ENCODE measurements around the gene SPEG.

- TF ChIP-seq CTCF (IDR thresholded peaks at IDR 0.05; ENCODE audit: low read depth, low read length, poor library complexity, severe bottlenecking) (no peak), EZH2phosphoT487 (IDR thresholded peaks at IDR 0.05; ENCODE audit: borderline replicate concordance, low read length) (no peak)
Measured at GRCh38 chr2:219489315-219489714, 54.7 kb downstream of the SPEG start.

All from DOHH2 (cell line).